Pancreas (tissue), 10 donors: ENCODE data around the gene P2RY14. TPM values are rescaled to one million over a fixed set of nuclear protein-coding genes. Genes with fewer than 3 reads are reported as not detected.

ENCODE experiments used
- ATAC-seq, 4 donors: fragments of 200-7000 bp; cut with Tn5 transposase; one replicate each; pipeline versions ENCODE4 v1.8.0 to v1.9.1; 2020; ENCODE audit warnings: mild to moderate bottlenecking in 4 of 4, moderate library complexity in 4 of 4
- DNase-seq, 6 donors: peaks; one replicate each; pipeline ENCODE4 v3.0.0-alpha.2; 2020
- FAIRE-seq: peaks from 2 replicates; lab custom pipeline; 2012; peaks lifted over from hg19 to GRCh38; lab: Jason Lieb, UNC
- H3K27ac ChIP-seq, 4 donors: fragments of 200-600 bp; sonication (generic); 1 replicate in 3 of 4; 2 replicates in 1 of 4; pipeline versions ENCODE4 v1.5.0 to v1.8.0; 2020
- H3K27me3 ChIP-seq, 4 donors: fragments of 200-600 bp; one replicate each; pipeline ENCODE4 v1.8.0; 2021
- H3K36me3 ChIP-seq, 3 donors: fragments of 200-600 bp; sonication (generic) in 1 of 3; one replicate each; pipeline versions ENCODE4 v1.5.0 to v1.8.0; 2020 to 2021
- H3K4me1 ChIP-seq, 3 donors: fragments of 200-600 bp; one replicate each; pipeline ENCODE4 v1.8.0; 2021
- H3K4me3 ChIP-seq, 4 donors: fragments of 200-600 bp; sonication (generic) in 2 of 4; one replicate each; pipeline versions ENCODE4 v1.5.0 to v1.8.0; 2020 to 2021
- H3K9me3 ChIP-seq, 4 donors: fragments of 200-600 bp; one replicate each; pipeline ENCODE4 v1.8.0; 2021
- CTCF ChIP-seq, 4 donors: fragments of 200-600 bp; sonication (generic) in 3 of 4; IDR thresholded peaks; one replicate each; pipeline versions ENCODE4 v1.5.0 to v1.8.0; 2021; ENCODE audit warnings: antibody characterized with exemption in 4 of 4
- WGBS, 2 donors: extraction: QIAGEN DNeasy Blood & Tissue Kit; methylation state at CpG; one replicate each; pipeline ENCODE4 v1.1.7; 2013; 5-methylcytosine and 5-hydroxymethylcytosine counted together
- intact Hi-C, 3 donors: fragments of 100-400 bp; cut with DNase I; formaldehyde crosslinking; loops; one replicate each; pipeline versions ENCODE4 v1.11.1 to v1.14.2; 2022
- polyA plus RNA-seq, 2 donors: library from polyadenylated mRNA; stranded (reverse); fragments of 200-250 nt; gene quantifications; one replicate each; pipeline ENCODE4 v1.2.3, GENCODE V29; 2013
- total RNA-seq, 6 donors: library from RNA; stranded (reverse); fragmentation: NEBNext Ultra II Directional in 4 of 6; extraction: Animal tissue kit (Norgen Biotek cat#: 25700) in 4 of 6; gene quantifications; one replicate each; pipeline versions ENCODE4 v1.2.1 to v1.2.4, GENCODE V29; 2021 to 2023
- donor health status: healthy with polysubstance abuse.
- donor health status: DM: no; HTN: no; CAD: no; lungs with moderate emphysema.
- donor health status: DM: no; HTN: no; CAD: no.
- donor health status: control.
- donor health status: control.
- donor health status: Bipolar disorder and iron deficiency.
- donor health status: DM: yes; HTN: yes; CAD: no.
- donor health status: DM: no; HTN: no; CAD: no.
- donor health status: DM: no; HTN: no; CAD: no.
- donor health status: DM: yes; HTN: yes; CAD: no.

The P2RY14 gene
- total and polyA plus RNA-seq, 8 donors = 0.08 to 0.47 (median 0.11) TPM

GRCh38 chr3:151230646-151231045 lies 47.7 kb downstream of the P2RY14 start:
- no peak for TF ChIP-seq CTCF (IDR thresholded peaks at IDR 0.05)
- FAIRE-seq = no peak
- no peaks in the 10 kb centered on the region for H3K4me1 ChIP-seq
- no peaks in the 10 kb centered on the region for H3K36me3 ChIP-seq
- no peaks in the 10 kb centered on the region for H3K9me3 ChIP-seq
- no peak for DNase-seq
- no peak for ATAC-seq
- WGBS, 2 donors = 48 to 63% methylated on average over 4 of the region's 4 CpGs
- H3K27me3 ChIP-seq = no peaks in the 10 kb centered on the region
- H3K4me3 ChIP-seq = no peak overlapping the region
- no peak overlapping the region for H3K27ac ChIP-seq
- intact Hi-C loops = loop anchor here in 1 of 3 donors (2.0 kb wide), 1 partner anchor 50 kb away; no protein-coding TSS in a partner anchor

GRCh38 chr3:151228666-151229040 lies 49.7 kb downstream of the P2RY14 start:
- H3K36me3 ChIP-seq = no peaks in the 10 kb centered on the region
- intact Hi-C loops = loop anchor here in 1 of 3 donors (10.0 kb wide), 1 partner anchor 56 kb away; no protein-coding TSS in a partner anchor
- H3K9me3 ChIP-seq = no peaks in the 10 kb centered on the region
- no peaks in the 10 kb centered on the region for H3K27me3 ChIP-seq
- H3K4me3 ChIP-seq = no peak overlapping the region
- FAIRE-seq (no peak), ATAC-seq (peak in 1 of 4 donors; percentile 28), DNase-seq (no peak)
- no peak overlapping the region for H3K27ac ChIP-seq
- WGBS, 2 donors = 64 to 65% methylated on average over 1 of the region's 1 CpG
- TF ChIP-seq CTCF (IDR thresholded peaks at IDR 0.05) = no peak
- no peaks in the 10 kb centered on the region for H3K4me1 ChIP-seq

GRCh38 chr3:151227807-151228665 lies 50.3 kb downstream of the P2RY14 start:
- FAIRE-seq (peak; percentile 51), ATAC-seq (peak; percentile 87 to 97 (median 95)), DNase-seq (peak; percentile 44 to 79 (median 60))
- Histone ChIP-seq H3K36me3 (no peaks in the 10 kb centered on the region), H3K4me3 (no peak overlapping the region), H3K27me3 (no peaks in the 10 kb centered on the region), H3K27ac (no peak overlapping the region), H3K4me1 (no peaks in the 10 kb centered on the region), H3K9me3 (no peaks in the 10 kb centered on the region)
- WGBS, 2 donors = 23 to 31% methylated on average over 9 of the region's 9 CpGs
- intact Hi-C loops = loop anchor here in 1 of 3 donors (10.0 kb wide), 1 partner anchor 57 kb away; no protein-coding TSS in a partner anchor
- peak; percentile 71 to 91 (median 84) for TF ChIP-seq CTCF (IDR thresholded peaks at IDR 0.05)

- no peak overlapping the region for H3K4me3 ChIP-seq
- ATAC-seq = peak in 3 of 4 donors; percentile 15 to 29 (median 26)
- no peaks in the 10 kb centered on the region for H3K4me1 ChIP-seq
- WGBS, 2 donors = 73 to 76% methylated on average over 6 of the region's 6 CpGs
- no peak for FAIRE-seq
- no peak for DNase-seq
- H3K36me3 ChIP-seq = no peaks in the 10 kb centered on the region
- TF ChIP-seq CTCF (IDR thresholded peaks at IDR 0.05) = no peak
- H3K9me3 ChIP-seq = no peaks in the 10 kb centered on the region
- H3K27me3 ChIP-seq = no peaks in the 10 kb centered on the region
- no peak overlapping the region for H3K27ac ChIP-seq
- intact Hi-C loops = loop anchor here in 1 of 3 donors (10.0 kb wide), 1 partner anchor 57 kb away; no protein-coding TSS in a partner anchor
Observed at GRCh38 chr3:151227266-151227806, 51.0 kb downstream of the P2RY14 start.
